ENCODE data around the gene TBX10. TPM values are rescaled to one million over a fixed set of nuclear protein-coding genes. Genes with fewer than 3 reads are reported as not detected.

The TBX10 gene
- total RNA-seq, 1 experiment from 2014 or later, result not detected

- no peak overlapping the region; the same call in 1 of the 2 replicates for H3K27ac ChIP-seq (ENCODE audit: low read length)
- H3K27me3 ChIP-seq (ENCODE audit: control insufficient read depth, insufficient read depth, low read length), result no peaks in the 10 kb centered on the region
- H3K9me3 ChIP-seq (ENCODE audit: control insufficient read depth, insufficient read depth, low read depth, low read length), result no peaks in the 10 kb centered on the region
- POLR2A ChIA-PET, result no interaction called here
- CTCF ChIA-PET, result interaction anchor here (1.9 kb wide), 1 partner anchor 17 kb away, joined by 4 read pairs; no protein-coding TSS in a partner anchor
- ATAC-seq (no peak), DNase-seq (ENCODE audit: low read depth, low spot score) (no peak)
- H3K36me3 ChIP-seq (ENCODE audit: control insufficient read depth, insufficient read depth, low read length), result no peaks in the 10 kb centered on the region
- no TSS peak for BruUV-seq (replicated peaks)
- peaks cover 13% of the 10 kb centered on the region; the same call in 1 of the 2 replicates for H3K4me1 ChIP-seq (ENCODE audit: control insufficient read depth, insufficient read depth, low read length)
- no peak for TF ChIP-seq SIN3A (IDR thresholded peaks at IDR 0.05; ENCODE audit: borderline replicate concordance, insufficient read depth, low read depth, low read length)
- no peak for TF ChIP-seq TCF7L2 (IDR thresholded peaks at IDR 0.05; ENCODE audit: low read depth, low read length)
- TF ChIP-seq CTCF (IDR thresholded peaks at IDR 0.05), result no peak
- TF ChIP-seq, protein P1, sequence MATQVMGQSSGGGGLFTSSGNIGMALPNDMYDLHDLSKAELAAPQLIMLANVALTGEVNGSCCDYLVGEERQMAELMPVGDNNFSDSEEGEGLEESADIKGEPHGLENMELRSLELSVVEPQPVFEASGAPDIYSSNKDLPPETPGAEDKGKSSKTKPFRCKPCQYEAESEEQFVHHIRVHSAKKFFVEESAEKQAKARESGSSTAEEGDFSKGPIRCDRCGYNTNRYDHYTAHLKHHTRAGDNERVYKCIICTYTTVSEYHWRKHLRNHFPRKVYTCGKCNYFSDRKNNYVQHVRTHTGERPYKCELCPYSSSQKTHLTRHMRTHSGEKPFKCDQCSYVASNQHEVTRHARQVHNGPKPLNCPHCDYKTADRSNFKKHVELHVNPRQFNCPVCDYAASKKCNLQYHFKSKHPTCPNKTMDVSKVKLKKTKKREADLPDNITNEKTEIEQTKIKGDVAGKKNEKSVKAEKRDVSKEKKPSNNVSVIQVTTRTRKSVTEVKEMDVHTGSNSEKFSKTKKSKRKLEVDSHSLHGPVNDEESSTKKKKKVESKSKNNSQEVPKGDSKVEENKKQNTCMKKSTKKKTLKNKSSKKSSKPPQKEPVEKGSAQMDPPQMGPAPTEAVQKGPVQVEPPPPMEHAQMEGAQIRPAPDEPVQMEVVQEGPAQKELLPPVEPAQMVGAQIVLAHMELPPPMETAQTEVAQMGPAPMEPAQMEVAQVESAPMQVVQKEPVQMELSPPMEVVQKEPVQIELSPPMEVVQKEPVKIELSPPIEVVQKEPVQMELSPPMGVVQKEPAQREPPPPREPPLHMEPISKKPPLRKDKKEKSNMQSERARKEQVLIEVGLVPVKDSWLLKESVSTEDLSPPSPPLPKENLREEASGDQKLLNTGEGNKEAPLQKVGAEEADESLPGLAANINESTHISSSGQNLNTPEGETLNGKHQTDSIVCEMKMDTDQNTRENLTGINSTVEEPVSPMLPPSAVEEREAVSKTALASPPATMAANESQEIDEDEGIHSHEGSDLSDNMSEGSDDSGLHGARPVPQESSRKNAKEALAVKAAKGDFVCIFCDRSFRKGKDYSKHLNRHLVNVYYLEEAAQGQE (IDR thresholded peaks at IDR 0.05; ENCODE audit: insufficient read depth in 1 of 2, low read depth in 2 of 2, low read length in 1 of 2), result no peak
- TF ChIP-seq POLR2AphosphoS5 (IDR thresholded peaks at IDR 0.05; ENCODE audit: low read depth, low read length), result no peak
- H3K4me3 ChIP-seq (ENCODE audit: low read depth in 2 of 2, low read length in 2 of 2), result no peak overlapping the region
- intact Hi-C loops (cut with micrococcal nuclease; ENCODE audit: unreplicated experiment) (no loop called here), in situ Hi-C loops (cut with HindIII; ENCODE audit: low pct_unique_long_range_greater_than_20kb, low sequenced_read_pairs) (no loop called here)
These were observed 8.2 kb downstream of the TBX10 start for GRCh38 chr11:67631411-67631810.

- ChIA-PET POLR2A (no interaction called here), CTCF (interaction anchor here (0.7 to 3.8 kb wide), 4 partner anchors 11 to 31 kb away, joined by 3 to 23 read pairs (median 4); no protein-coding TSS in a partner anchor)
- TF ChIP-seq CTCF (IDR thresholded peaks at IDR 0.05) (peak; percentile 60), SIN3A (IDR thresholded peaks at IDR 0.05; ENCODE audit: borderline replicate concordance, insufficient read depth, low read depth, low read length) (no peak), TCF7L2 (IDR thresholded peaks at IDR 0.05; ENCODE audit: low read depth, low read length) (no peak), POLR2AphosphoS5 (IDR thresholded peaks at IDR 0.05; ENCODE audit: low read depth, low read length) (no peak)
- intact Hi-C loops (cut with micrococcal nuclease; ENCODE audit: unreplicated experiment), result no loop called here
- Histone ChIP-seq H3K27me3 (ENCODE audit: control insufficient read depth, insufficient read depth, low read length) (no peaks in the 10 kb centered on the region), H3K4me3 (ENCODE audit: low read depth in 2 of 2, low read length in 2 of 2) (peak overlapping the region; percentile 71 to 73), H3K4me1 (ENCODE audit: control insufficient read depth, insufficient read depth, low read length) (peaks cover 13% of the 10 kb centered on the region; the same call in 1 of the 2 replicates), H3K9me3 (ENCODE audit: control insufficient read depth, insufficient read depth, low read depth, low read length) (no peaks in the 10 kb centered on the region), H3K27ac (ENCODE audit: low read length) (peak overlapping the region; percentile 44), H3K36me3 (ENCODE audit: control insufficient read depth, insufficient read depth, low read length) (no peaks in the 10 kb centered on the region)
- DNase-seq (ENCODE audit: low read depth, low spot score) (no peak), ATAC-seq (no peak)
- in situ Hi-C loops (cut with HindIII; ENCODE audit: low pct_unique_long_range_greater_than_20kb, low sequenced_read_pairs), result no loop called here
- no TSS peak for BruUV-seq (replicated peaks)
These were observed 8.6 kb downstream of the TBX10 start for GRCh38 chr11:67630943-67631331.
